HCT116 (cell line): ENCODE results near the gene CDC42BPA. TPM values are rescaled to one million over a fixed set of nuclear protein-coding genes. Genes with fewer than 3 reads are reported as not detected.
A peak's percentile ranks its signal among the peaks of the same experiment; 100 is the strongest.

Source experiments
- ATAC-seq: fragments of 200-7000 bp; cut with Tn5 transposase; 2 replicates; pipeline ENCODE4 v1.9.1; 2020; ENCODE audit warnings: mild to moderate bottlenecking, moderate library complexity
- BruUV-seq: library from RNA; stranded (reverse); fragments of 400-500 nt; replicated peaks from 2 replicates; lab custom pipeline; 2021; lab: Mats Ljungman, UMichigan
- CTCF ChIA-PET: fragments of 300-600 bp; sonication (Branson Sonifier 250); formaldehyde crosslinking; loops from one replicate; lab custom pipeline; 2021; ENCODE audit warnings: antibody characterized with exemption; lab: Charles Lee
- POLR2A ChIA-PET: fragments of 300-600, 350-600 bp; sonication (Branson Sonifier 250); formaldehyde crosslinking; loops from one replicate; lab custom pipeline; 2021; ENCODE audit warnings: antibody characterized with exemption; lab: Charles Lee
- RAD21 ChIA-PET, 2 experiments: fragments of 300-600 bp; sonication (Branson Sonifier 250); formaldehyde crosslinking; loops; one replicate each; lab custom pipeline; 2023; ENCODE audit warnings: low total read pairs in 2 of 2; ENCODE audit not compliant: uncharacterized antibody in 2 of 2, unreplicated experiment in 2 of 2, low non-redundant PET in 1 of 2; lab: Charles Lee
- DNase-seq: peaks from one replicate; pipeline ENCODE4 v3.0.0-alpha.2; 2010; ENCODE audit warnings: low read depth, low spot score
- H2AFZ ChIP-seq: fragments of 200-600 bp; shearing (Covaris generic), sonication (generic); 2 replicates; pipeline ENCODE4 v1.6.1; 2017; ENCODE audit warnings: low read depth, mixed run types, mixed read lengths, antibody characterized with exemption, low read length; ENCODE audit not compliant: poor library complexity, severe bottlenecking
- H3K27ac ChIP-seq: 2 replicates; pipeline ENCODE4 v1.5.1; 2012; ENCODE audit warnings: low read depth, low read length
- H3K27me3 ChIP-seq: fragments of 200-600 bp; sonication (generic); 2 replicates; pipeline ENCODE4 v1.6.1; 2016; ENCODE audit warnings: mixed run types, low read length, mixed read lengths; ENCODE audit not compliant: insufficient read depth
- H3K36me3 ChIP-seq, 2 experiments: fragments of 200-500 bp in 1 of 2; fragments of 200-600 bp in 1 of 2; sonication (Bioruptor generic) in 1 of 2; sonication (generic) in 1 of 2; 2 replicates each; pipeline versions ENCODE4 v1.5.1 to v1.6.1; 2014 to 2016; ENCODE audit warnings: low read length in 2 of 2, inconsistent platforms in 1 of 2, mixed read lengths in 1 of 2, mixed run types in 1 of 2; ENCODE audit not compliant: insufficient read depth in 2 of 2, control insufficient read depth in 1 of 2
- H3K4me1 ChIP-seq, 2 experiments: fragments of 200-600 bp in 1 of 2; sonication (generic) in 1 of 2; 2 replicates each; pipeline versions ENCODE4 v1.5.1 to v1.6.1; 2012 to 2017; ENCODE audit warnings: low read length in 2 of 2, inconsistent platforms in 1 of 2, mild to moderate bottlenecking in 1 of 2, mixed read lengths in 1 of 2, mixed run types in 1 of 2, moderate library complexity in 1 of 2; ENCODE audit not compliant: insufficient read depth in 2 of 2, control insufficient read depth in 1 of 2
- H3K4me2 ChIP-seq: fragments of 200-600 bp; sonication (generic); 2 replicates; pipeline ENCODE4 v1.6.1; 2017; ENCODE audit warnings: mixed run types, low read length, mixed read lengths
- H3K4me3 ChIP-seq, 2 experiments: fragments of 200-600 bp in 1 of 2; sonication (generic) in 1 of 2; replicated peaks in 1 of 2; 2 replicates each; pipeline ENCODE4 v1.5.1; 2011 to 2016; ENCODE audit warnings: low read length in 2 of 2, control low read depth in 1 of 2, low read depth in 1 of 2, mild to moderate bottlenecking in 1 of 2, mixed read lengths in 1 of 2, mixed run types in 1 of 2
- H3K79me2 ChIP-seq: fragments of 200-600 bp; sonication (generic); 2 replicates; pipeline ENCODE4 v1.6.1; 2017; ENCODE audit warnings: mild to moderate bottlenecking, mixed run types, low read length, moderate library complexity, mixed read lengths; ENCODE audit not compliant: insufficient read depth
- H3K9ac ChIP-seq: fragments of 200-600 bp; sonication (generic); 2 replicates; pipeline ENCODE4 v1.6.1; 2016; ENCODE audit warnings: low read length, mixed read lengths
- H3K9me2 ChIP-seq: fragments of 200-600 bp; sonication (generic), shearing (Covaris generic); 2 replicates; pipeline ENCODE4 v1.6.1; 2017; ENCODE audit warnings: mixed run types, mild to moderate bottlenecking, moderate library complexity; ENCODE audit not compliant: insufficient read depth
- H3K9me3 ChIP-seq, 2 experiments: fragments of 200-500 bp in 1 of 2; fragments of 200-600 bp in 1 of 2; sonication (Bioruptor generic) in 1 of 2; sonication (generic) in 1 of 2; 2 replicates each; pipeline ENCODE4 v1.6.1; 2014 to 2017; ENCODE audit warnings: low read length in 2 of 2, mixed read lengths in 2 of 2, inconsistent platforms in 1 of 2, low read depth in 1 of 2, mild to moderate bottlenecking in 1 of 2, mixed run types in 1 of 2, moderate library complexity in 1 of 2; ENCODE audit not compliant: control insufficient read depth in 1 of 2, insufficient read depth in 1 of 2
- H4K20me1 ChIP-seq: fragments of 200-600 bp; sonication (generic), shearing (Covaris generic); 2 replicates; pipeline ENCODE4 v1.6.1; 2017; ENCODE audit warnings: mixed run types, mild to moderate bottlenecking, moderate library complexity; ENCODE audit not compliant: insufficient read depth
- CTCF ChIP-seq, 3 experiments: fragments of 200-600 bp in 1 of 3; sonication (generic) in 1 of 3; IDR thresholded peaks in 2 of 3; conservative IDR thresholded peaks in 1 of 3; 2 replicates each; pipeline ENCODE4 v1.5.1; 2012 to 2017; ENCODE audit warnings: low read depth in 2 of 3, low read length in 2 of 3, antibody characterized with exemption in 1 of 3, borderline replicate concordance in 1 of 3, control low read depth in 1 of 3, mild to moderate bottlenecking in 1 of 3, mixed read lengths in 1 of 3, mixed run types in 1 of 3, moderate library complexity in 1 of 3; ENCODE audit not compliant: insufficient read depth in 1 of 3
- POLR2AphosphoS5 ChIP-seq: IDR thresholded peaks from 2 replicates; pipeline ENCODE4 v1.6.1; 2011; ENCODE audit warnings: mild to moderate bottlenecking, low read depth, low read length, moderate library complexity
- intact Hi-C: fragments of 100-400 bp; cut with micrococcal nuclease; formaldehyde crosslinking; loops from 2 replicates; pipeline ENCODE4 v1.10.0; 2022
- total RNA-seq: library from RNA; stranded (reverse); gene quantifications from one replicate; pipeline ENCODE4 v1.2.1, GENCODE V29; 2021; ENCODE audit not compliant: unreplicated experiment
- TF ChIP-seq, protein P1 (sequence below): IDR thresholded peaks from 2 replicates; pipeline ENCODE4 v1.6.1; 2011; ENCODE audit warnings: mild to moderate bottlenecking, low read length, moderate library complexity; ENCODE audit not compliant: insufficient replicate concordance; ENCODE audit errors: extremely low read depth

Gene CDC42BPA
- total RNA-seq, 1 experiment from 2014 or later = 44.0 TPM

- ATAC-seq (no peak), DNase-seq (no peak)
- ChIA-PET POLR2A (no interaction called here), RAD21 (no interaction called here), CTCF (no interaction called here)
- H3K4me2 ChIP-seq = no peak overlapping the region
- H3K9me3 ChIP-seq = no peaks in the 10 kb centered on the region
- no peak overlapping the region for H3K27ac ChIP-seq
- H3K9ac ChIP-seq = no peak overlapping the region
- H3K9me2 ChIP-seq = no peaks in the 10 kb centered on the region
- no peaks in the 10 kb centered on the region for H3K27me3 ChIP-seq
- no peak overlapping the region for H3K4me3 ChIP-seq
- peaks cover 49% of the 10 kb centered on the region for H3K79me2 ChIP-seq
- no peaks in the 10 kb centered on the region for H3K4me1 ChIP-seq
- no peaks in the 10 kb centered on the region for H3K36me3 ChIP-seq
- no peaks in the 10 kb centered on the region for H4K20me1 ChIP-seq
- TF ChIP-seq CTCF (IDR thresholded peaks at IDR 0.05 in 2 of 3, conservative IDR thresholded peaks at IDR 0.05 in 1 of 3; ENCODE audit: borderline replicate concordance in 1 of 3, insufficient read depth in 1 of 3, low read depth in 2 of 3, low read length in 2 of 3) (no peak), POLR2AphosphoS5 (no peak)
- BruUV-seq = TSS peak; percentile 10
- H2AFZ ChIP-seq = no peak overlapping the region
- intact Hi-C loops = no loop called here
These were observed 106.1 kb downstream of the CDC42BPA start for GRCh38 chr1:227212164-227212563.

GRCh38 chr1:227210604-227211003 is 107.7 kb downstream of the CDC42BPA start:
- no peaks in the 10 kb centered on the region for H3K4me1 ChIP-seq
- BruUV-seq = no TSS peak
- H3K9me2 ChIP-seq = no peaks in the 10 kb centered on the region
- H3K4me3 ChIP-seq = no peak overlapping the region
- no peaks in the 10 kb centered on the region for H3K36me3 ChIP-seq
- POLR2A ChIA-PET = no interaction called here
- intact Hi-C loops = no loop called here
- no peak overlapping the region for H3K9ac ChIP-seq
- no peak overlapping the region for H3K27ac ChIP-seq
- TF ChIP-seq, protein P1, sequence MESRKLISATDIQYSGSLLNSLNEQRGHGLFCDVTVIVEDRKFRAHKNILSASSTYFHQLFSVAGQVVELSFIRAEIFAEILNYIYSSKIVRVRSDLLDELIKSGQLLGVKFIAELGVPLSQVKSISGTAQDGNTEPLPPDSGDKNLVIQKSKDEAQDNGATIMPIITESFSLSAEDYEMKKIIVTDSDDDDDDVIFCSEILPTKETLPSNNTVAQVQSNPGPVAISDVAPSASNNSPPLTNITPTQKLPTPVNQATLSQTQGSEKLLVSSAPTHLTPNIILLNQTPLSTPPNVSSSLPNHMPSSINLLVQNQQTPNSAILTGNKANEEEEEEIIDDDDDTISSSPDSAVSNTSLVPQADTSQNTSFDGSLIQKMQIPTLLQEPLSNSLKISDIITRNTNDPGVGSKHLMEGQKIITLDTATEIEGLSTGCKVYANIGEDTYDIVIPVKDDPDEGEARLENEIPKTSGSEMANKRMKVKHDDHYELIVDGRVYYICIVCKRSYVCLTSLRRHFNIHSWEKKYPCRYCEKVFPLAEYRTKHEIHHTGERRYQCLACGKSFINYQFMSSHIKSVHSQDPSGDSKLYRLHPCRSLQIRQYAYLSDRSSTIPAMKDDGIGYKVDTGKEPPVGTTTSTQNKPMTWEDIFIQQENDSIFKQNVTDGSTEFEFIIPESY = no peak
- H4K20me1 ChIP-seq = no peaks in the 10 kb centered on the region
- DNase-seq (no peak), ATAC-seq (no peak)
- H3K4me2 ChIP-seq = no peak overlapping the region
- H2AFZ ChIP-seq = no peak overlapping the region
- H3K27me3 ChIP-seq = no peaks in the 10 kb centered on the region
- CTCF ChIA-PET = no interaction called here
- peaks cover 42% of the 10 kb centered on the region for H3K79me2 ChIP-seq
- RAD21 ChIA-PET = no interaction called here
- H3K9me3 ChIP-seq = no peaks in the 10 kb centered on the region
